ENCODE data around the gene SRRM2. TPM values are rescaled to one million over a fixed set of nuclear protein-coding genes. Genes with fewer than 3 reads are reported as not detected.

Gene SRRM2
- total RNA-seq, 1 donor from 2014 or later: 963 TPM

DNA sequence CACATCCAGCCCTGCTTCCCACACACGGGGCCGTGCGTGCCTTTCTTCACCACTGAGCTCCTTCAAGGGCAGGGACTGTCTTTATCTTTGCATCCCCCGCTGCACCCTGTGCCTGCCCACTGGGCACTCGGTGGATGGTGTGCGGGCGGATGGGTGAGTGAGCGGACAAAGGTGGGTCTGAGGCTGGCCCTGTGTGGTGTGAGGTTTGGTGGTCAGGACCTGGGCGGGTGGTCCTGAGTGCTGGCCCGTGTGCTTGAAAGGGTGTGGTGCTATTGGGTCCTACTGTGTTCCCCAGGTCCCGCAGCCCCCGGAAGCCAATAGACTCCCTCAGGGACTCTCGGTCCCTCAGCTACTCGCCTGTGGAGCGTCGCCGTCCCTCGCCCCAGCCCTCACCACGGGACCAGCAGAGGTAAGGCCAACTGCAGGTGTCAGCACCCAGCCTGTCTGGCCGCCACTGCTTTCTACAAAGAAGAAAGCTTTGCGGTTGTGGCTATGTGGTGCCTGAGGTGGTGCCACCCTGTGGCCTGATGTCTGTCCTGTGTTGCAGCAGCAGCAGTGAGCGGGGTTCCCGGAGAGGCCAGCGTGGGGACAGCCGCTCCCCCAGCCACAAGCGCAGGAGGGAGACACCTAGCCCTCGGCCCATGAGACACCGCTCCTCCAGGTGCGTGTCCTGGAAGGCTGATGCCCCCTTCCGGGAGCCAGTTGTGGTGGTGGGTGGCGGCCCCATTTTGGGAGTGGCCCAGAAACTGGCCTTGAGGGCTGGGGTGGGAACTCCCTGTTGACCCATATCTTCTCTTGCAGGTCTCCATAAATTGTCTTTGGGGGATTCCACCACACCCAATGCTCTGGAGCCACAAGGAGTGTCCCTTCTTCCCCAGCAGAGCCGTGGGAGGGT, 17.9 kb downstream of the SRRM2 start:
- ChIA-PET POLR2A (interaction anchor here (1.1 kb wide), 1 partner anchor 8 kb away, joined by 4 read pairs; no protein-coding TSS in a partner anchor), CTCF (no interaction called here)
- DNase-seq (no peak), ATAC-seq (ENCODE audit: low read depth) (no peak)
- peak overlapping the region; percentile 4 for H3K27ac Mint-ChIP-seq
- no peaks in the 10 kb centered on the region for H3K27me3 Mint-ChIP-seq
- no peak overlapping the region for H3K4me3 Mint-ChIP-seq
- H3K36me3 Mint-ChIP-seq (ENCODE audit: low read depth): peaks cover 93% of the 10 kb centered on the region
- TF ChIP-seq, protein P1, sequence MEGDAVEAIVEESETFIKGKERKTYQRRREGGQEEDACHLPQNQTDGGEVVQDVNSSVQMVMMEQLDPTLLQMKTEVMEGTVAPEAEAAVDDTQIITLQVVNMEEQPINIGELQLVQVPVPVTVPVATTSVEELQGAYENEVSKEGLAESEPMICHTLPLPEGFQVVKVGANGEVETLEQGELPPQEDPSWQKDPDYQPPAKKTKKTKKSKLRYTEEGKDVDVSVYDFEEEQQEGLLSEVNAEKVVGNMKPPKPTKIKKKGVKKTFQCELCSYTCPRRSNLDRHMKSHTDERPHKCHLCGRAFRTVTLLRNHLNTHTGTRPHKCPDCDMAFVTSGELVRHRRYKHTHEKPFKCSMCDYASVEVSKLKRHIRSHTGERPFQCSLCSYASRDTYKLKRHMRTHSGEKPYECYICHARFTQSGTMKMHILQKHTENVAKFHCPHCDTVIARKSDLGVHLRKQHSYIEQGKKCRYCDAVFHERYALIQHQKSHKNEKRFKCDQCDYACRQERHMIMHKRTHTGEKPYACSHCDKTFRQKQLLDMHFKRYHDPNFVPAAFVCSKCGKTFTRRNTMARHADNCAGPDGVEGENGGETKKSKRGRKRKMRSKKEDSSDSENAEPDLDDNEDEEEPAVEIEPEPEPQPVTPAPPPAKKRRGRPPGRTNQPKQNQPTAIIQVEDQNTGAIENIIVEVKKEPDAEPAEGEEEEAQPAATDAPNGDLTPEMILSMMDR (IDR thresholded peaks at IDR 0.05): no peak
- H3K4me1 Mint-ChIP-seq: peaks cover 1% of the 10 kb centered on the region
- H3K9me3 Mint-ChIP-seq: no peaks in the 10 kb centered on the region
- intact Hi-C loops (cut with micrococcal nuclease): no loop called here

DNA sequence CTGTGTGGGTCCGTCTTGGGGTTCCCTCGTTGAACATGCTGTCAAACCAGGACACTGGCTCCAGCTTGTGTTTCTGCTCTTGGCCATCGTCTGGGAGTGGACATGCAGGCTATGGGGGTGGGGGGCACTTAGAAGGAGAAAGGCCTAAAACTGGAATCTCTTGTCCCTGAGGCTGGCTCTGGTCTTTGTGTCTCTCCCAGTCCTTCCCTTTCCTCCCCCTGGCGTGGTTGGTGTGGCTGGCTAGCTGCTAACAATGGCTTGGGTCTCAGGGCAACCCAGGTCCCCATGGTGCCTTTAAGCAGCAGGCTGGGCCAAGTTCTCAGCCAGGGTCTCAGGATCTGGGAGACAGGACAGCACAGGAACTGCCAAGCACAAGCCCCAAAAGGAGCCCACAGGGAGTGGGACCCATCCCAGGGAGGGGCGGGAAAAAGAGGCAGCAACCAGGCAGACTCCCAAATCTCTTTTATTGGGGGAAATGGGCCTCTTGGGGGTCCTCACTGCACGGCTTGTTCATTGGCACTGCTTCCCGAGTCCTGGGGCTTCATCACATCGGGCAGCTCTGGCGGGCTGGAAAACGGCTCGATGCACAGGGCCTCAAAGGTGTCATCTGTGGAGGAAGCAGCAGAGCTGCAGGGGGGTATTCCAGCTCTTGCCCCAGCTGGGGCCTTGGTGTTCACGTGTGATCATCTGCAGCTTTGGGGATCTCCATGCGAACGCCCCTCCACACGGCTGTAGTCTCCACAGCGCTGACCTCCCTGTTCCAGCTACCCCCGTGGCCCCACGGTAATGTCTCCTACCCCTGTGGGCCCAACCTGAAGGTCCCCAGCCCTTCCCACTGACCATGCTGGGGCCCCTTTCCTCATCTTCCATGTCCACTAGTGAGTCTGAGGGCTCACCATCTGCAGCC, 19.3 kb downstream of the SRRM2 start:
- Mint-ChIP-seq H3K27ac (peak overlapping the region; percentile 43), H3K4me1 (peaks cover 14% of the 10 kb centered on the region), H3K36me3 (ENCODE audit: low read depth) (peaks cover 82% of the 10 kb centered on the region), H3K4me3 (no peak overlapping the region), H3K27me3 (no peaks in the 10 kb centered on the region), H3K9me3 (no peaks in the 10 kb centered on the region)
- ATAC-seq (ENCODE audit: low read depth) (no peak), DNase-seq (no peak)
- CTCF ChIA-PET: no interaction called here
- intact Hi-C loops (cut with micrococcal nuclease): no loop called here
- TF ChIP-seq, protein P1 (IDR thresholded peaks at IDR 0.05): no peak
- POLR2A ChIA-PET: interaction anchor here (2.8 kb wide), 1 partner anchor 19 kb away, joined by 22 read pairs; the partner anchor contains the start of gene SRRM2

DNA sequence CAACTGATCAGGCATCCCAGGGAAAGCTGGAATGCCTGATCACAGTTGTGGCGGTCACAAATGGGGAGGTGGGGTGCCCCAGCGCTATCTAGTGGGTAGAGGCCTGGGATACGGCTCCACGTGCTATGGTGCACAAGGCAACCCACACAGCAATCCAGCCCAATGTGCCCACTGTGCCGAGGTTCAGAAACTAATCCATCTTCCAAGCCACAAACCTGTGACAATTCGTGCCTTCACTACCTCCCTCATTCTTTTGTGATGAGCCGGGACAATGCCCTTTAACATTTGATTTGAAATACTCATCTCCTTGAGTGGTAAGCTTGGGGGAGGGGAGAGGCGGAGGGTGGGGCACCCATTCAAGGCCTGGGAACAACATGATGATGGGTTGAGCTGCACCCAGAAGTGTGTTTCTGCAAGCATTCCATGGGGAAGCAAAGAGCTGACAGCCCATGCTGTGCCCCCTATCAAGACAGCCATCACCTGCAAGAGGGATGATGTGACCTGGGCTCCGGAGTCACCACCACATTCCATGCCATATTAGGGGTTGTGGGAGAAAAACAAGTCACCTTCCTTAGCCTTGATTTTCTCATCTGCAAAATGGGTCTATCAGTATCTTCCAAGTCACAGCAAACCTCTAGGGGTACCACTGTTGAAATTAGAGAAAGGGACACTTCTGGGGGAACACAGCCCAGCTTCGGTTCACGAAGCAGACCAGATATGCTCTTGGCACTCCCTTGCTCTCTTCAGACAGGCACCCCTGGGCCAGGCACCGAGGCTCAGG, 20.9 kb downstream of the SRRM2 start:
- Mint-ChIP-seq H3K27ac (peak overlapping the region; percentile 41), H3K27me3 (no peaks in the 10 kb centered on the region), H3K4me3 (no peak overlapping the region), H3K4me1 (peaks cover 22% of the 10 kb centered on the region), H3K36me3 (ENCODE audit: low read depth) (peaks cover 77% of the 10 kb centered on the region), H3K9me3 (no peaks in the 10 kb centered on the region)
- CTCF ChIA-PET: no interaction called here
- POLR2A ChIA-PET: interaction anchor here (1.4 to 2.8 kb wide), 2 partner anchors 15 to 21 kb away, joined by 5 to 22 read pairs; partner anchors contain the start of gene SRRM2
- ATAC-seq (ENCODE audit: low read depth) (no peak), DNase-seq (no peak)
- intact Hi-C loops (cut with micrococcal nuclease): no loop called here
- TF ChIP-seq, protein P1 (IDR thresholded peaks at IDR 0.05): no peak

DNA sequence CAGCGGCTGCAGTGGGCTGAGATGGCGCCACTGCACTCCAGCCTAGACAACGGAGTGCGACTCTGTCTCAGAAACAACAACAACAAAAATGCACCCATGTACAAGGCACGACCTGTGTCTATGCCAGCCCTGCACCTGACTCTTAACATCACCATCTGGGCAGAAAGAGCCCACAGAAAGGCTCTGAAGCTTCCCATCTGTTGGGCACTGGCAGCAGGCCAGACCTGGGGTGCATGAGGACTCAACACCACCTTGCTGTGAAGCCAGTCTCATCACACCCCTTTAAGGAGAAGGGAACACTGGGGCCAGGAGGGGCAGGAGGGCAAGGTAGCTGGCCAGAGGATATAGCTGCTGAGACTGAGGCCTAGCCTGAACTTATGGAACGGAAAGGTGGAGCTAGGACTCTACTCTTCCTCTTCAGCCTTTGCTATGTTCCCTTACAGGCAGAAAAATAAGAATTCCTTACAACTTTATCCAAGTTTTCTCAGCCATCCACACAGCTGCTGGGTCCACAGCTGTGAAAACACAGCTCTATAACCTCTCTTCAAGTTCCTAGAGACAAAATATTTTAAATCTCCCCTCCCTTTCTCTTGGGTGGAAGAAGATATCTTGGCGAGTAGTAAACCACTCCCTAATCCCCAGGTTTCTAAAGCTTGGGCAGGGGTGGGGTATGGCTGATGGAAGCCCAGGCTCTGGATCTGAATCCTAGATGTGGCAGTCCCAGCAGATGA, 21.9 kb downstream of the SRRM2 start:
- no peak for ATAC-seq (ENCODE audit: low read depth)
- DNase-seq: no peak
- Mint-ChIP-seq H3K27me3 (no peaks in the 10 kb centered on the region), H3K4me1 (peaks cover 28% of the 10 kb centered on the region), H3K4me3 (no peak overlapping the region), H3K27ac (no peak overlapping the region), H3K36me3 (ENCODE audit: low read depth) (peaks cover 68% of the 10 kb centered on the region), H3K9me3 (no peaks in the 10 kb centered on the region)
- TF ChIP-seq, protein P1 (IDR thresholded peaks at IDR 0.05): no peak
- POLR2A ChIA-PET: interaction anchor here (0.8 to 5.1 kb wide), 4 partner anchors 16 to 250 kb away, joined by 5 to 68 read pairs (median 15); partner anchors contain the start of gene SRRM2
- intact Hi-C loops (cut with micrococcal nuclease): no loop called here
- CTCF ChIA-PET: no interaction called here
